HG02884 (cell line): ENCODE measurements around the gene LRCH4.
A peak's percentile ranks its signal among the peaks of the same experiment; 100 is the strongest.

ENCODE experiments used
- ATAC-seq: cut with Tn5 transposase; IDR thresholded peaks from one replicate; pipeline ENCODE4 v1.9.1; 2021; ENCODE audit warnings: mild to moderate bottlenecking, moderate library complexity; ENCODE audit not compliant: unreplicated experiment

The LRCH4 gene

GRCh38 chr7:100585511-100586265 lies at the start of gene LRCH4:
Gene LRCH4, minus strand, starts transcription at chr7:100586129. Its CDS starts 29 bp downstream, at chr7:100586100.
- ATAC-seq: no peak

GRCh38 chr7:100632951-100633717 lies 47.2 kb upstream of the LRCH4 start:
- no peak for ATAC-seq

- ATAC-seq: no peak
Observed at GRCh38 chr7:100630066-100630465, 44.1 kb upstream of the LRCH4 start.

GRCh38 chr7:100629117-100629716 lies 43.3 kb upstream of the LRCH4 start:
- ATAC-seq: no peak

- no peak for ATAC-seq
Observed at GRCh38 chr7:100627238-100627549, 41.3 kb upstream of the LRCH4 start.

- peak; percentile 59 for ATAC-seq
Observed at GRCh38 chr7:100626530-100627237, 40.8 kb upstream of the LRCH4 start.

- ATAC-seq: no peak
Observed at GRCh38 chr7:100626055-100626454, 40.1 kb upstream of the LRCH4 start.

- ATAC-seq: no peak
Observed at GRCh38 chr7:100623951-100624824, 38.3 kb upstream of the LRCH4 start.

- ATAC-seq: no peak
Observed at GRCh38 chr7:100621554-100621953, 35.6 kb upstream of the LRCH4 start.

- no peak for ATAC-seq
Observed at GRCh38 chr7:100620804-100621203, 34.9 kb upstream of the LRCH4 start.

- ATAC-seq: no peak
Observed at GRCh38 chr7:100620239-100620638, 34.3 kb upstream of the LRCH4 start.

- no peak for ATAC-seq
Observed at GRCh38 chr7:100614308-100614861, 28.5 kb upstream of the LRCH4 start.

GRCh38 chr7:100613412-100614175 lies 27.7 kb upstream of the LRCH4 start:
- no peak for ATAC-seq

- no peak for ATAC-seq
Observed at GRCh38 chr7:100612730-100613390, 26.9 kb upstream of the LRCH4 start.

- ATAC-seq: peak; percentile 86
Observed at GRCh38 chr7:100611983-100612729, 26.2 kb upstream of the LRCH4 start, which contains the start of gene MOSPD3. Gene MOSPD3, plus strand, starts transcription at chr7:100612540. Its CDS starts 252 bp downstream, at chr7:100612792.

- no peak for ATAC-seq
Observed at GRCh38 chr7:100609958-100610357, 24.0 kb upstream of the LRCH4 start.

- ATAC-seq: no peak
Observed at GRCh38 chr7:100607111-100607510, 21.2 kb upstream of the LRCH4 start.

GRCh38 chr7:100606313-100606712 lies 20.4 kb upstream of the LRCH4 start:
- no peak for ATAC-seq
